Left forelimb (tissue), 1 donor: ENCODE results near the gene VRK2.
"Not testable (repeated sequence)": the region's sequence is repeated elsewhere in the genome, so short reads cannot be mapped to it uniquely, and the experiment has no call there.

Experiments used
- DNase-seq: peaks from one replicate; pipeline ENCODE4 v3.0.0-alpha.2; 2018; ENCODE audit warnings: low spot score

The VRK2 gene

DNA sequence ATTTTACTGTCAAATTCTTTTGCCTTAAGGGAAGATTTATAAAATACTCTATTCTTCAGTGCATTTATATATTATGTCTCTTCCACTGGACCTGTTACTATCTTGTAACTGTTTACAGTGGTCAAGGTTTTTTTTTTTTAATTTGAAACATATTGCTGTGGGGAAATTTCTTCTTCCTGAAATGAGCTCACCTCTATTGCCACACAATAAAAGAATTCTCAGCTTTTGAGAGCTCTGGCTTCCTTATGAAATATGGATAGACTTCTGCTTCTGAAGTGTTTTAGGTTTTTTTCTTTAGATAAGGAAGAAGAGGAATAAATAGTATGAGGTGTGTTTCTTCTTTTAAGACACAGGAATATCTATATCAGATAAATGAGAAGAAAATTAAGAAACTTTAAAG is 7.7 kb downstream of the VRK2 start:
- DNase-seq, result no peak

DNA sequence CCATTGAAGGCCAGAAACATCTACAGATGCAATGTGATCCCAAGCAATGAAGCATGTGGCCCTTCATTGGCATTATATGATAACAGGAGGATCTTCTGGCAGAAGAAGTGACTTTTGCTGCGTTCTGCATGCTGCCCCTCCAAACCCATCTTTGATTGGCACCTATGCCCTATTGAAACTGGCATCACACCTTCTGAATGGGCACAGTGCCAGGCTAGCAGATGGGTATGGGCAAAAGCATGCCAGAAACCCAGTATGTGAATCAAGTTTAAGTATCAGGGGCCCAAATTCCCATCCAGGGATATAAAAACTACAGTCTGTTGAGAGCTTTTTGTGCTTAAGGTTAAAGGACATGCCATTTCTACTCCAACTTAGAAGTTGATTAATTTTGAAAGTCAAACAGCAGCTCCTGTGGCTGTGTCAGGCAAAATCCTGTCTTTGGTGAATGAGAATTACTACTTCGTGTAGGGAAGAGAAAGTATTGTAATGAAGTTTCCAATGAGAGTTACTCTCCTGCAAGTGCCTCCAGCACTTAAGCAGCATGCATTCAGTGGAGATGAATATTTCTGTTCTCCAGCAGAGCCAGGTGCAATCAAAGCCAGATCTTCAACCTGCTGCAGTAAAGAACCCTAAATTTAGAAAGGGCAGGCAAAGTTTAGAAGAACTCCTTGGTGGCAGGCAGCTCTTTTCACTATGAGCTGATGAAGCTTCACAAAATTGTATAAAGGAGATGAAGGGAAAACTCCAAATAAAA is 8.6 kb downstream of the VRK2 start:
- DNase-seq, result no peak

DNA sequence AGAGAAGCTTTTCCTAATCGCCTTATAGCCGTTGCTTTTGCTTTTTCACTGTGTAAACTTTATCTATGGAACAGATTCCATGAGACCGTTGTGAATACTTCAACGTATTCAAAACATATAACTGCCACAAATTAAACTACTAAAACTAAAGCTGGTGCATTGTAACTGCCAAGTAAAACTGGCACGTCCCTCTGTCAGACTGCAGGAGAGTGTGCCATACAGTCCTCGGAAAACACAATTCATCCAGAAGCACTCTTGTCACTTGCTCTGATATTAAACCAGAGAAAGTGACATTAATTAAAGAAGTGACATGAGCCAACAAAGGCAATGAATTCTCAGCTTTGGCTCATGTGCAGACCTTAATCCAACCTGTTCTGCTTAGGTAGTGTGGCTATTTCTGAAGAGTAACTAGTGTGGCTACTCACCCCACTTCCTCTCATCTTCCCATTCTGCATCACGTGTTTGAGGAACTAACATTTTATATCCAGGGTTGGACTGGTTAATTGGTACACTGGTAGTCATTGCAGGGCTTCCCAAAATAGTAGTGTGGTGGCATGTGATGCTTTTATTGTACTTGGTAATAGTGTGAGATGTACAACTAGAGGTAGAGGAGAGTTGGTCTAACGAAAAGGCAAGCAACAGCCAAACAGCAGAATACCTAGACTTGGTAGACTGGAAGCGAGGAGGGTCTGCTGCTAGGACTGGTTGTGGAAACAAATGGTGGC is 9.7 kb downstream of the VRK2 start:
- no peak for DNase-seq

DNA sequence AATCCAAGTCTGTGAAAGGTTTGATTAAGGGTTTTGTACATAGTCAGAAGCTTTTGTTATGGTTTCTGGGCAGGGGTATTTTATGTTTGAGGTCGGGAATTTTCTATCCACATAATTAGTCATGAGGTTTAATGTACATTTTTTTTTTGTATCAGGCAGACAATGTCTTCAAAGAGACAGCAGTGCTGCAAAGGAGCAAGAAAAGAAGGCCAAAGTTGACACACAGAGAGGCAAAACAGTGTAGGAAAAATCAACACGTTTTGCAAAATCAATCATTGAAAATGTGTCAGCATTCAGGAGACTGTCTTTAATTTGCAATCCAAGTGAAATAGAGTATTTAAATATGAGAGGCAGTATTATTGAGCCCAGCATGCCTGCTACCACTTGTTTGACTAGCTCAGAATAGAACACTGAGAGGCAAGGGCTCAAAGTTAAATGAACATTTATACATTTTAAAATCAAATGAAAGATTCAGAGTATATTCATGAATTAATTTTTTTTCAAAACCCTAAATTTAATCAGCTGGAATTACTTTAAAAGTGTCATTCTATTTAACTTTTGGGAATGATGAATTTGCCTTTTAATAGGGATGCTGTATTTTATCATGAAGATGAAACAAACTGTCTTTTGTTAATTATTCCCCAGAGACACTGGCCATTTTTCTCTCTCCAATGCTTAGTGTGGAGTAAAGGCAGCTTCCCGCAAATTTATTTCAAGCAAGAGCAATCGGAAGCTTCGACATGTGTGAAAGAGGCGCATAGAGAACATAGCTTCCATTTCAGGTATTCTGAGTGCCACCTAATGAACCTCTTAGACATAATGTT is 11.3 kb downstream of the VRK2 start:
- no peak for DNase-seq

DNA sequence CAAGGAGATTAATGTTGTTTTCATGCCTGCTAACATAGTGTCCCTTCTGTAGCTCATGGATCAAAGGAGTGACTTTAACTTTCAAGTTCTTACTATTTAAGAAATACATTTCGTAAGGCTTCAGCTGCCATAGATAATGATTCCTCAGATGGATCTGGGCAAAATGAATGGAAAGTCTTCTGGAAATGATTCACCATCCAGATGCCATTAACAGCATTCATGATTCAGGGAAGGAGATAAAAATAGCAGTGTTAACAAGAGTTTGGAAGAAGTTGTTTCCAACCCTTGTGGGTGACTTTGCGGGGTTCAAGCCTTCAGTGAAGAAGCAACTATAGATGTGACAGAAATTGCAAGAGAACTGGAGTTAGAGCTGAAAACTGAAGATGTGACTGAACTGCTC is 17.0 kb downstream of the VRK2 start:
- no peak for DNase-seq

DNA sequence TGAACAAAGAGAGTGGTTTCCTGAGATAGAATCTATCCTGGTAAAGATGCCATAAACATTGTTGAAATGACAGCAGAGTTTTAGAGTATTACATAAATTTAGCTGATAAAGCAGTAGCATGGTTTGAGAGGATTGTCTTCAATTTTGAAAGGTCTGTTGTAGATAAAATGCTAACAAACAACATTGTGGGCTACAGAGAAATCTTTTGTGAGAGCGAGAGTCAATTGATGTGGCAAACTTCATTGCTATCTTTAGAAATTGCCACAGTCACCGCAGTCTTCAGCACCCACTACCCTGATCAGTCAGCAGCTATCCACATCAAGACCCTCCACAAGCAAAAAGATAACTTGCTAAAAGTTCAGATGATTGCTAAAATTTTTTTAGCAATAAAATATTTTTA is 17.5 kb downstream of the VRK2 start:
- DNase-seq, result no peak

DNA sequence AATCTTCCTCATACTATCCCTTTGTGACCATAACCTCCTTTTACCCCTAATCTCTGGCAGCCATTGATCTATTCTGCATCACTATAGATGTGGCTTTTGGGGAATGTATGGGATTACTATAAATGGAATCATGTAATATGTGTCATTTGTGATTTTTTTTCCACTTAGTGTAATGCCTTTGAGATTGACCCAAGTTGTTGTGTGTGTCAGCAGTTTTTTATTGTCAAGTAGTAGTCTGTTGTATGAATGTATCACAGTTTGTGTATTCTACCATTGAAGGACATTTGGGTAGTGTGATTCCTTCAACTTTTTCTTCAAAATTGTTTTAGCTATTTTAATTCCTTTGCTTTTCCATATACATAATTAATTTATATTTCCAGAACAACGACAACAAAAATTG is 18.6 kb downstream of the VRK2 start:
- no peak for DNase-seq

DNA sequence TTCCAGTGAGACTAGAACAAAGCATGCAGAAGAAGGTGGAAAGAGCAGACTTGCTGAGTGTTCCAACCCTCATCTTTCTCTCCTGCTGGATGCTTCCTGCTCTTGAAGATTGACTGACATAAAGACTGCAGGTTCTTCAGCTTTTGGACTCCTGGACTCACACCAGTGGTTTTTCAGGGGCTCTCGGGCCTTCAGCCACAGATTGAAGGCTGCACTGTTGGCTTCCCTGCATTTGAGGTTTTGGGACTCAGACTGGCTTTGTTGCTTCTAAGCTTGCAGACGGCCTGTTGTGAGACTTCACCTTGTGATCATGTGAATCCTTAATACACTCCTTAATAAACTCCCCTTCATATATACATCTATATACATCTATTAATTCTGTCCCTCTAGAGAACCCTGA is 20.4 kb downstream of the VRK2 start:
- no peak for DNase-seq

DNA sequence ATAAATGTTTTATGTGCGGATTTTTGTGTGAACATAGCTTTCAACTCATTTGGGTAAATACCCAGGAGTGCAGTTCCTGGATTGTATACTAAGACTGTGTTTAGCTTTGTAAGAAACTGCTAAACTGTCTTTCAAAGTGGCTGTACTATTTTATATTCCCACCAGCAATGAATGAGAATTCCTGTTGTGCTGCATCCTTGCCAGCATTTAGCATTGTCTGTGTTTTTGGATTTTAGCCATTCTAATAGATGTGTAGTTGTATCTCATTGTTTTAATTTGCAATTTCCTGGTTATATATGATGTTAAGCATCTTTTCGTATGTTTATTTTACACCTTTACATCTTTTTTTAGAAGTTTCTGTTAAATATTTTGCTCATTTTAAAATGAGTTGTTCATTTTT is 24.2 kb downstream of the VRK2 start:
- no peak for DNase-seq

DNA sequence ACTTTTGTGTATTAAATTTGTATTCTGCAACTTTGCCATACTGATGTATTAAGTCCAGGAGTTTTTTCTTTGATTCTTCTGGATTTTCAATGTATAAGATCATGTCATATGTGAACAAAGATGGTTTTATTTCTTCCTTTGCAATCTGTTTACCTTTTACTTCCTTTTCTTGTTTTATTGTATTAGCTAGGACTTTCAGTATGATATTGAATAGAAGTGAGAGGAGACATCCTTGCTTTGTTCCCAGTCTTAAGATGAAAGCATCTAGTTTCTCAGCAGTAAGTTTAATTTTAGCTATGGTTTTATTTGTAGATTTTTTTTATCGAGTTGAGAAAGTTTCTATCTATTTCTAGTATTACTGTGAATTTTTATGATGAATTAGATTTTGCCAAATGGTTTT is 25.5 kb downstream of the VRK2 start:
- DNase-seq, result no peak

DNA sequence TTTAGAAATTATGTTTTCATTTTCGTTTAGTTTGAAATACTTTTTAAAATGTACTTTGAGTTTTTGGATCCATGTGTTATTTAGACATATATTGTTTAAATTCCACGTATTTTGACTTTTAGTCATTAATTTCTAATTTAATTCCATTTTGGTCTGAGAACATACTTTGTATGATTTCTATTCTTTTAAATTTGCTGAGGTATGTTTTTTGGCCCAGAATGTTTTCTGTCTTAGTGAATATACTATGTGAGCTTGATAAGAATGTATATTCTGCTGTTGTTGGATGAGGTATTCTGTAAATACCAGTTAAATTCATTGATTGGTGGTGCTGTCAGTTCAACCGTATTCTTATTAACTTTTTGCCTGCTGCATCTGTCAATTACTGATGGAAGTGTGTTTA is 26.4 kb downstream of the VRK2 start:
- DNase-seq, result no peak

DNA sequence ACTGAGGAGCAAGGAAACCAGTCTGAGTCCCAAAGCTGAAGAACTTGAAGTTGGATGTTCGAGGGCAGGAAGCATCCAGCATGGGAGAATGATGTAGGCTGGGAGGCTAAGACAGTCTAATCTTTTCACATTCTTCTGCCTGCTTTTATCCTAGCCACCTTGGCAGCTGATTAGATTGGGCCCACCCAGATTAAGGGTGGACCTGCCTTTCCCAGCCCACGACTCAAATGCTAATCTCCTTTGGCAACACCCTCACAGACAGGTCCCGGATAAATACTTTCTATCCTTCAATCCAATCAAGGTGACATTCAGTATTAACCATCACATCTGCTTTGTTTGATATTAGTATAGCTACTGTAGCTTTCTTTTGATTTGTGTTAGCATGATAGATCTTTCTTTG is 27.1 kb downstream of the VRK2 start:
- DNase-seq, result no peak

DNA sequence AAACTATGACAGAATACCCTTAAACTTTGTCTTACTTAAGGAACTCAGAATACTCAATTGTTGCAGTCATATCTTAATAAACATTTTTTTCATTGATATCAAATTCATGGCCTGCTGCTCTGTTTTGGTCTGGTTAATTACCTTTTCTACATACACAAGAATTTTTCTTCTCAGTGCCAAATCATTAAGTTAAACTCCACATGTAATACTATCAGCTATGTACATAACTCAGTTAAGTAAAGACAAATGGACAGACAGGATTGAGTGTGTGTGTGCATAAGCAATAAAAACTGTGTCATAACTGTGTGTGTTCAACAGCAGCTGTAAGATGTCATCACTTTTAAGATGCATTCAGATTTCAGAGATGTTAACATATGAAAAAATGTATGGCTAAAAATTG is 34.4 kb downstream of the VRK2 start:
- no peak for DNase-seq

DNA sequence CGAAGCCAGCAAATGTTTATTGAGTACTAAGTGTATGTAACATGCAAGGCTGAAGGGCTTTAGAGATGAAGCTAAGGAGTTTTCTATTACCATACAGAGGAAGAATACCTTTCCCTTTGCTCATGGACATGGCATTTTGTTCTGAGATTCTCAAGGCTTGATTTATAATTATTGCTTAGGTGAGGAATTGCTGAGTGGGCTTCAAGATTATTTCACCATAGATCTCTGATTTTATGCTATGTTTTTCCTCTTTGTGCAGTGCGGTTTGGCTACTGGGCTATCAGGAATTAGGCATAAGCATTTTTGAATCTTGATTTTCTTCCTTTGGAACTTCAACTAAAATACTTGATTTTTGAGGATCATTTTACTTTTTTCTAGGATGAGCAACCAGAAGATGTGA is 42.5 kb downstream of the VRK2 start:
- no peak for DNase-seq

DNA sequence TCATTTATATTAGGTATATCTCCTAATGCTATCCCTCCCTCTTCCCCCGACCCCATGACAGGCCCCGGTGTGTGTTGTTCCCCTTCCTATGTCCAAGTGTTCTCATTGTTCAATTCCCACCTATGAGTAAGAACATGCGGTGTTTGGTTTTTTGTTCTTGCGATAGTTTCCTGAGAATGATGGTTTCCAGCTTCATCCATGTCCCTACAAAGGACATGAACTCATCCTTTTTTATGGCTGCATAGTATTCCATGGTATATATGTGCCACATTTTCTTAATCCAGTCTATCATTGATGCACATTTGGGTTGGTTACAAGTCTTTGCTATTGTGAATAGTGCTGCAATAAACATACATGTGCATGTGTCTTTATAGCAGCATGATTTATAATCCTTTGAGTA is 46.2 kb downstream of the VRK2 start:
- DNase-seq, result not testable (repeated sequence)

DNA sequence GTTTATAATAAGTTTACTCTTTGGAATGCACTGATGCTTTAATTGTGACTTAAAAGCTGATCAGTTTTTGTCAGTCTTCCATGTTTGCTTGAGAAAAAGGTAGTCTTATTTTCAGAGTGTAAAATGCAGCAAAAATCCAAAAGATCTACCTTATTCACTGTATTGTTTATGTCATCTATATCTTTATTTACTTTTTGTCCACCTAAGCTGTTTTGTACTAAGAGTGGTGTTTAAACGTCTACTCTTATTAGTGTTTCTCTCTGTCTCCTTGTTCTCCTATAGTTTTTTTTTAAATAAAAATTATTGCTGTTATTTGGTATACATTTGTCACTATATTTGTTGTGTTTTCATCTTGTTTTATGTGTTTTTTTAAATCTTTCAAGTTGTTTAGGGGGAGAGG is 50.4 kb downstream of the VRK2 start:
- no peak for DNase-seq

DNA sequence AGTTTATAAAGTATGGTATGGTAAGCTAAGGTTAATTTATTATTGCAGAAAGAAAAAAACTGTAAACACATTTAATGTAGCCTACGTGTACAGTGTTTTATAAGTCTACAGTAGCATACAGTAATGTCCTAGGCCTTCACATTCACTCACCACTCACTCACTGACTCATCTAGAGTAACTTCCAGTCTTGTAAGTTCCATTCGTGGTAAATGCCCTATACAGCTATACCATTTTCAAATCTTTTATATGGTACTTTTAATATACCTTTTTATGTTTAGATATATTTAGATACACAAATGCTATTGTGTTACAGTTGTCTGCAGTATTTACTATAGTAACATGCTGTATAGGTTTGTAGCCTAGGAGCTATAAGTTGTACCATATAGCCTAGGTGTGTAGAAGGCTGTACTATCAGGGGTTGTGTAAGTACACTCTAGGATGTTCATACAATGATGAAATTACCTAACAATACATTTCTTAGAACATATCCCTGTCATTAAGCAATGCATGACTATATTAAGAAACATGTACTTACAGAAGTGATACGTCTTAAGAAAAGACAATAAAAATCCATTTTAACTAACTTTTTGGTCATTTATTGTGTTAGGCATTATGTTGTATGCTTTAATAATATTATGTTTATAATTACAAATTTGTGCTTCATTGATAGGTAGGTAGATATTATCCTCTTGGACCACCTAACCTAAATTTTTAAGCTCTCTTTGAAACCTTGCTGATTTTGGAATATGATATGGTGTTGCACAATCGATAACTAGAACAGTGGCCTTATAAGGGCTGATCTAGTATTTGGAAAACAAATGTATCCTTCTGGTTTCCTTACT is 51.9 kb downstream of the VRK2 start:
- DNase-seq, result no peak

DNA sequence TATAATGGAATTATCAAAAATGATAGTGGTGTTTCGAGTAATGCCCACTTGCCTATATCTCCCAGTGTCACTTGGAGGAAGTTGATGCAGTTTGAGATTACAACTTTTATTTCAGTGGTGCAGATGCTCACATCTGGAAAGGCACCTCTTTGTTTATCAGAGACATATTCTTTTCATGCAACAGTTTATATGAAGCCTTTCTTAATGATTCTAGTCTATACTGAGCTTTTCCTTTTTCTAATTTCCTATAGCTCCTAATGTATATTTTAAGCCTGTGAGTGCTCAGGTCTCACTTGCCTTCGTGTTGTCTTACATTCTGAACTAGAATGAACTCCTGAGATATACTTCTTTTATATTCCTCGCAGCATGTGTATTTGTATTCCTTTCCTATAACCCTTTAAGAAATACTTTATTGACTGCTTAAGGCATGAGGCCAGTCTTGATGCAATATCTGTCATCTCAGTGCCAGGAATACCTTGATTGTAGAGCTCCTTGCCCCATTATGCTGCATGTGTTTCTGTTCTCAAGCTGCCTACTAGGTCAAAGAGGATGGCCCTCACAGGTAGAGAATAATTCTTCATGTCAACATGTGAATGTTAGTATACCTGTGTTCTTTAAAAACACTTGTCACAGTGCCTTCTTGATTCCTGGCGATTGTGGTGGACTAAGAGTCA is 52.6 kb downstream of the VRK2 start:
- DNase-seq, result no peak

DNA sequence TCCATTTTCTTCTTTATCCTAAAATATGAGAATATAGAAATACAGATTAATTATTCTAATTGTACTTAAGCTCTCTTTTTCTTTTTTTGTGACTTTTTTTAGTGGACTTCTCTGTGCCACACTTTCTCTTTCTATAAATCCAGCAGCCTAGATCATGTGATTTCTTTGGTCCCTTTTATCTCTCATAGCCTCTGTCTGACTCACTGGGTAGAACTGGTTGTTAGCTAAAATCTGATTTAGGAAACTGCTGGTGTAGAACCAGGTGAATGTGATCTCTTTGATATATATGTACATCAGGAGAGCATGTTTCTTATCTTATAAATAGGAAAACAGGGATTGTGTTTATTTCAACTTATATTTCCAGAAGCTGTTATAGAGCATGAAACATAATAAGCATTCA is 54.9 kb downstream of the VRK2 start:
- no peak for DNase-seq

DNA sequence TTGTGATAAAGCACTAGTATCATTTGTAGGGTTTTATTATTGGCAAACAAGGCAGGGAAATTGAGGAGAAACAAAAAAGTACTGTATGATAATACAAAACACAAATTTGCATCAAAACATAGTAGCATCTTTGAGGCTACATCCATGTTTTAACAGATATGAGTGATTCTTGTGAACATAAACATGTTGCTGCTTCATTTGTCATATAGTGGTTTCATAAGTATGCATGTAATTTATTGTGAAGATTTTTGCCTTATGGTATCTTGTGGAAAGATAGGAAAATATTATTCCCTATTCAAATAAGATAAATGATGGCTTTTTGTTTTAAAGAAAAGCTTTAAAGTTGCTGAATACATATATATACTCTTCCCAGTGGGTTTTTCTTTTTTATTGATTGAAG is 60.3 kb downstream of the VRK2 start:
- no peak for DNase-seq
